GM15510 (cell line): ENCODE results near the gene COL4A2.

Experiments
- POLR2A ChIP-seq: IDR thresholded peaks from 3 replicates; pipeline ENCODE4 v1.6.1; 2011; ENCODE audit warnings: borderline replicate concordance; ENCODE audit not compliant: insufficient read length; ENCODE audit errors: extremely low read depth

Gene COL4A2

GRCh38 chr13:110559986-110560385, 252.9 kb downstream of the COL4A2 start:
- TF ChIP-seq POLR2A: no peak

DNA sequence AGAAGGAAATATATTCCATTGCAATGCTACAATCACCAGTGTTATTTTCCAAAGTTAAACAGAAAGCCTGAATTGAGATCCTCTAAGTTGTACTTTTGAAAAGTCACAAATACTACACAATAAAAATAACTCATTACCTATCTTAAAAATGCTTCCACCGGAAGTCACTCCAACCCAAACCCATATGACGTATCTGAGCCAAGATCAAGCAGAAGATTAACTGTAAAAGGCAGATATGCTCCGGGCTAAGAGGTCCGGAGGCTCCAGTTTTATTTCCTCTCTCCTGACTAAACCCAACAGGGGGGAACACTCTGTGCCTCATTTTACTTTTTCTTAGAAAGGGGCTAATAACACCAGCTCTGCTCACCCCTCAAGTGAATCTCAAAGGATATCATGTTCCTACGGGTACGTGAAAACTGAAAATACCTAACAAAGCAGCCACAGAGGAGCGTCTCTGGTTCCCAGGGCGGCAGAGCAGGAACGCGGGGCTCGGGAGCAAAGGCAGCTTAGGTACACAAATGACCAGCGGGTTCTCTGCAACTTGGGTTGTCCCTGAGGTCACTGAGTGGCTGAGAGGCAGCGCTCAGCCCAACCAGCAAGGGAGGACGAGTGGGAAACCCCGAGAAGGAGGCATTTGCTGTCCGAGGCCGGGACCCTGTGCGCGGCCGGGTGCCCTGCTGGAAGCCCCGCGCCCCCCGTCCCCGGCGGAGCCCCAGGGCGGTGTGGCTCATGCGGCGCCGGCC, 253.7 kb downstream of the COL4A2 start:
- no peak for TF ChIP-seq POLR2A

DNA sequence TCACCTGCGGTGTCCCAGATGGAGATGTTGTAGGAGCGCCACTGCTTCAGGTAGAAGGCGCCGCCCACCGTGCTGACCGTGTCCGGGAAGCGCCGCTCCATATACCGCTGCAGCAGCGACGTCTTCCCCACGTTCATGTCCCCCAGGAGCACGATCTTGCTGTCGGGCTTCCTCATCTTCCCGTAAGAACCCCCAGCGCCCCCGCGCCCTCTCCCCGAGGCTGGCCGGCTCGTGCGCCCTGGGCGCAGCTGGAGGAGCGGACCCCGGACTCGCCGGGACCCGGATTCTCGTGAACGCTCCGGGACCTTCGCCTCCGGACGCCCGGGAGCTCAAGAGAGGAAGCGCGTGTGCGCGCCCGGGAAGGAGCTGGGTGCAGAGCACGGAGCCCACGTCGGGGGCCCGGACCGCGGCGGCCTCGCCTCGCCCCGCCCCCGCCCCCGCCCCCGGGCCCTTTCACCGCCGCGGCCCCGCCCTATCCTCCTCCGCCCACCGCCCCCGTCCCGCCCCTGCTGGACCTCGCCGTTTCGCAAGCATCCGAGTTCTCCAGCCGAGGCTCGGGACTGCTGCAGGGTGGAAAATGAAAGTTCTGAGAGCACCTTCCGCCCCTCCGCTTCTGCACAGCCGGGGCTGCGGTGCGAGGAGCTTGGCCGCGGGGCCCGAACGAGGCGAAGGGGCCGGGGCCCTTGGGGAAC, 254.4 kb downstream of the COL4A2 start, which contains the start of gene RAB20:
TSS of gene RAB20 (minus strand) at position 379 of the 692 bp plus-strand sequence. CDS start at position 176, 203 bp downstream.
- TF ChIP-seq POLR2A: peak; percentile 46

GRCh38 chr13:110562036-110562597, 255.0 kb downstream of the COL4A2 start:
- no peak for TF ChIP-seq POLR2A
